Thoracic aorta endothelial cell (primary cell): ENCODE measurements around the gene THBS4. TPM values are rescaled to one million over a fixed set of nuclear protein-coding genes. Genes with fewer than 3 reads are reported as not detected.

Source experiments
- small RNA-seq: library from RNA; depleted of rRNA; stranded (forward); fragments of <200 nt; gene quantifications from one replicate; pipeline ENCODE3, GENCODE V24; 2012
- total RNA-seq: library from RNA; depleted of rRNA; stranded (reverse); fragments of >200 nt; gene quantifications from 2 replicates; pipeline ENCODE4 v1.2.3, GENCODE V29; 2012

Gene THBS4
- total RNA-seq = not detected in 2 replicates

DNA sequence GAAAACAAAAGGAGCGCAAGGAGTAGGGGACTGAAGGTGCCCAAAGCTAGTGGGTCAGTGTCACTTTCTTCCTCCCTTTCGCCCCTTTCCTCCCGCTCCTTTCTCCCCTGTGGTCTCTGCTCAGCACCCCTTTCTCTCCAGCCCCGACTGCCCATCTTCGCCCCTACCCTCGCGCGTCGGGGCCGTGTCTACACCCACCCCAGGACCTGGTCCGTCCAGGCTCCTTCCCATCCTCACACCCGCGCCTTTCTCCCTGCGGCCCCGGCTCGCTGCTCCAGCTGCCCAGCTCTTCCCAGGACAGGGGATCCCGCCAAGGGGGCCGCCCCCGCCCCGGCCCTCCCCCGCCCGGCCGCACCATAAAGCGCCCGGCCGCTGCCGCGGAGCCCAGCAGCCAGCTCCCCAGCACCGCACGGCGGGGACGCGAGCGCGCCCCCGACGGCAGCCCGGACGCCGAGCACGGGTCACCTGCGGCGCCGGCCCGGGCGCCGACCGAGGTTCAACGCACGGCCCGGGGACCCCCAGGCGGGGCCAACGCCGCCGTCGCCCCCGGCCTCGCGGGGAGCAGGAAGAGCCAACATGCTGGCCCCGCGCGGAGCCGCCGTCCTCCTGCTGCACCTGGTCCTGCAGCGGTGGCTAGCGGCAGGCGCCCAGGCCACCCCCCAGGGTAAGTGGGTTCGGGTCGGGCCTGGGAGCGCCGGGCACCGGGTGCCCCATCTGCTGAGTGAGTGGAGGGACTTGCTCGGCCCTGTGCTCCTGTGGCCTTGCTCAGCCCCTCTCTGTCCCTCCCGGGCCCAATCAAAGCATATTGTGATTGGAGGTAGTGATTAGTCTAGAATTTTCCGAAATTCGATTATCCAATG, at the start of gene THBS4:
Gene THBS4, plus strand, starts transcription at position 387 of the 860 bp plus-strand sequence. Its CDS starts 190 bp downstream, at position 577.

DNA sequence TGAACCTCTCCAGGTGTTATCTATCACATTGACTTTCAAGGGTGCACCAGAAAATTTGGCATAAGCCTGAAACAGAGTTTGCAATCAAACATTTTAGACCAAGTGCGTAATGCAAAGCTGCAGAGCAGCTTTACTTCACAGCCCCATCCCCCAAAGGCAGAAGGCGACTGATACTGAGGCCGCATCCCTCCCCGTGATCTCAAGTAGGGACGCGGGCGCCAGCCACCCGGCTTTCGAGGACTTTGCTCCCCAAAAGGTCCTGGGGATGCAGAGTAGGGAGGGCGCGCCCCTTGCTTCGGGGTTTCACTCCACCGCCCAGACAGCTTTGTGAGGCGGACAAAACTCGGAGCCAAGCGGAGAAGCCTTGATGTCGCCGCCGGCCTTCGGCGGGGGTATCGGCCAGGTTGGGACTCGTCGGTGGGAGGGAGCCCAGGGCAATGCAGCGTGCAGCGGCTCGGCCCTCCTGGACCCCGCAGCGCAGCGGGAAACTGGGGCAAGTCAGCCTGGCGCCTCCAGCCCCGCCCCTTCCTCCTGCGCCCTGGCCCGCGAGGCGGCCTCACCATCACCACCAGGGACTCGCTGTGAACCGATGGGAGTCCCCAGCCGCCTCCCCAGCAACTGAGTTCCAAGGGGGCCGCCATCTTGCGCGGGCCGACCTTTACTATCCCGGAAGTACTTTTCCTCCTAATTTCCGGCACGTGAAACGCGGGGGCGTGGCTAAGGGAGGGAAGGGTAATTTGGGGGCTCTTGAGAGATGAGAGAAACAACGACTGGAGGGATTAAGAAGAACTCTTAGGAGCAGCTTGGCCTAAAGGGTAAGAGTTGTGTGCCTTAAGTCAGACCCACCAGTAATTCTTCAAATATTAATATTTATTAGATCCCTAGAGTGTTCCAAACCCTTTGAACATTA, 44.3 kb upstream of the THBS4 start, which contains the start of gene MTX3:
Gene MTX3, minus strand, starts transcription at position 665 of the 910 bp plus-strand sequence. Its CDS starts 24 bp downstream, at position 641.

Small RNA genes lying within 50 kb of the gene (small RNA-seq; reads per million reads assigned to genes)
- gene TRMT112P2 = not detected

Other genes with a start within 250 kb of the THBS4 start
- 10.8 and 11.5 TPM in 2 replicates for gene MTX3, start 44.1 kb upstream of the THBS4 start, total RNA-seq
- 11.0 and 11.1 TPM in 2 replicates for gene SERINC5, start 220.7 kb downstream of the THBS4 start, total RNA-seq